HG02884 (cell line): ENCODE results near the gene SLC30A7.
"Not testable (repeated sequence)": the region's sequence is repeated elsewhere in the genome, so short reads cannot be mapped to it uniquely, and the experiment has no call there.

Experiments used
- ATAC-seq: cut with Tn5 transposase; IDR thresholded peaks from one replicate; pipeline ENCODE4 v1.9.1; 2021; ENCODE audit warnings: mild to moderate bottlenecking, moderate library complexity; ENCODE audit not compliant: unreplicated experiment

The SLC30A7 gene

DNA sequence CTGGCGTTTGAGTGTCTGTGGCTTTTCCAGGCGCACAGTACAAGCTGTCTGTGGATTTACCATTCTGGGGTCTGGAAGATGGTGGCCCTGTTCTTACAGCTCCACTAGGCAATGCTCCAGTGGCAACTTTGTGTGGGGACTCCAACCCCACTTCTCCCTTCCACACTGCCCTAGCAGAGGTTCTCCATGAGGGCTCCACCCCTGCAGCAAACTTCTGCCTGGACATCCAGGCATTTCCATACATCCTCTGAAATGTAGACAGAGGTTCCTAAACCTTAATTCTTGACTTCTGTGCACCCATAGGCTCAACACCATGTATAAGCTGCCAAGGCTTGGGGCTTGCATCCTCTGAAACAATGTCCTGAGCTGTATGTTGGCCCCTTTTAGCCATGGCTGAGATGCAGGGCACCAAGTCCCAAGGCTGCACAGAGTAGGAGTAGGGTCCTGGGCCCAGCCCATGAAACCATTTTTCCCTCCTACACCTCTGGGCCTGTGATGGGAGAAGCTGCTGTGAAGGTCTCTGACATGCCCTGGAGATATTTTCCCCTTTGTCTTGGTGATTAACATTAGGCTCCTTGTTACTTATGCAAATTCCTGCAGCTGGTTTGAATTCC lies 5.9 kb upstream of the SLC30A7 start:
- ATAC-seq, result not testable (repeated sequence)

DNA sequence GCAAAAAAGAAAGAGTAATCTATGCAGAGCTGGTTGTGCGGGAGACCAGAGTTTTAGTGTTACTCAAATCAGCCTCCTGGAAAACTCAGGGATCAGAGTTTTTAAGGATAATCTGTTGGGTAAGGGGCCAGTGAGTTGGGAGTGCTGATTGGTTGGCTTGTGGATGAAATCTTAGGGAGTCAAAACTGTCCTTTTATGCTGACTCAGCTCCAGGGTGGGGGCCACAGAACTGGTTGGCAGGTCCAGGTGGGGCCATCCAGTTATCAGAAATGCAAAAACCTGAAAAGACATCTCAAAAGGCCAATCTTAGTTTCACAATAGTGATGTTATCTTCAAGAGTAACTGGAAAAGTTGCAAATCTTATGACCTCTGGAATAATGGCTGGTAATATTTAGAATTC lies 4.5 kb upstream of the SLC30A7 start:
- ATAC-seq, result no peak

DNA sequence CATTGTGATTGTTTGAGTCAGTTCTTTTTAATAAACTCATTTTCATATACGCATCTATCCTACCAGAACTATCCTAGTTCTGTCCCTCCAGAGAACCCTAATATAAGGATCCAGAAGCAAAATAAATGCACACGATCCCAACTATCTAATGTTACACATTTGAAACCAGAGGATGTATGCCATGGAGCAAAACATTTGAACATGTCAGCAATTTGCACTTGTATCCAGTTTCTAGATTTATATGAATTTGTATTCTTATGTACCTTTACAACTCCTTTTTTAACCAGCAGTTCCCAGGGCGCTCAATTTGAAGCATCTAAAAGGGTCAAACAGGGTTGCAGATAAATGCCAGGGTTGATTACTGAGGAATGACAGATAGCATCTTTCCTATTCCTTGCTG lies 3.3 kb upstream of the SLC30A7 start:
- ATAC-seq, result no peak

DNA sequence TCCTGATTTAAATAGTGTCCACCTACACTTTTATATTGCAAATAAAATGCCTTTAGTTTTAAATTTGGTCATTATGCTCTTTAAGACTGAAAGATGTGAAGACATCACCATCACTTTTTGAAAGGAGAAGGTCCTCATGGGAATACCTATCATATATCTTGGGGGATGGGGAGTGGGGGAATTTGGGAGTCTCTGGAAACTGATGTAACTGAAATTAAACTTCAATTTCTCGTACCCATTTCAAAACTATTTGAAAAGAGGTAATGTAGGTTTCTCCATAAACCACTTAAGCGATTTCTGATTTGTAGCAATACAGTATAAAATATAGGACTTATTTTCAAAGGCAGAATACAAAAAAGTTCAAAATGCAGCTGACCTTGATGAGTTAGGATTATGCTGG lies 2.2 kb upstream of the SLC30A7 start:
- ATAC-seq, result no peak

DNA sequence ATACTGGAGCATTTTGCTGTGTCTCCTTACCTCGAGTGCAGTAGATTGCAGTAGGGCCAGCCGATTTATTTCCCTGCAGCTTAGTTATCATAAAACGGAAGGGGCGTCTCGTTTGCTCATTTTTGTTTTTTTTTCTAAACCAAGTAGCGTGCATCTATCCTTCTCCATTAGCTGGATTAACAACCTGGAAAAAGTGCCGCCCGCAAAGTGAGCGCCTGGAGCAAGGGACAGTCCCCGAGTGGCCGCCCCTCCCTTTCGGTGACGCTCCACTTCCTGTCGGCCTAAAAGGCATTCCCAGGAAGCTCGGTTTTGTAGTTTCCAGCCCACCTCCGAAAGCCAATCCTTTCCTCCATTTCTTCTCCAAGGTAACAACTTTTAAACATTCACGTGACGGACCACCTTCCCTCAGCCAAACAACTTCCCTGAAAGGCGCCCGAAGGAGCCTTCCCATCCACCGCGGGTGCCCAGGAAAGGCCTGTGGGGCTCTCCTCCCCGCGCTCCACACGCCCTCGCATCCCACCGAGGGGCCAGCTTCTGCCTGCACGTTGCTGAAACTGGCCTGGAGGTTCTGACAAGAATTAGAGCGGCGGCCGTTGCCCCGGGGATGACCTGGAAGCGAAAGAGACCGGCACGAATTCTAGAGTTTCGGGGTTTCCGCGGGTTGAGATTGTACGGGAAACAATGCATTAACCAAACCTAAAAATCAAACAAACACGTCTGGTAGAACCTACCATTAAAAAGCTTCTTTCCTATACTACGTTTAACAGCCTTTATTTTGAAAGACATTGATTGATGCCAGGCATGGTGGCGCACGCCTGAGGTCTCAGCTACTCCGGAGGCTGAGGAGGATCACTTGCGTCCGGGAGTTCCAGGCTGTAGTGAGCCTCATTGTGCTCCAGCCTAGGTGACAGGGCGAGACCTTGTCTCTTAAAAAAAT lies 1.0 kb upstream of the SLC30A7 start, which contains the start of gene EXTL2:
Gene EXTL2 (minus strand): TSS at position 240 of the 937 bp plus-strand sequence. CDS start 6,085 bp downstream, outside the sequence.
- ATAC-seq, result peak; percentile 44

DNA sequence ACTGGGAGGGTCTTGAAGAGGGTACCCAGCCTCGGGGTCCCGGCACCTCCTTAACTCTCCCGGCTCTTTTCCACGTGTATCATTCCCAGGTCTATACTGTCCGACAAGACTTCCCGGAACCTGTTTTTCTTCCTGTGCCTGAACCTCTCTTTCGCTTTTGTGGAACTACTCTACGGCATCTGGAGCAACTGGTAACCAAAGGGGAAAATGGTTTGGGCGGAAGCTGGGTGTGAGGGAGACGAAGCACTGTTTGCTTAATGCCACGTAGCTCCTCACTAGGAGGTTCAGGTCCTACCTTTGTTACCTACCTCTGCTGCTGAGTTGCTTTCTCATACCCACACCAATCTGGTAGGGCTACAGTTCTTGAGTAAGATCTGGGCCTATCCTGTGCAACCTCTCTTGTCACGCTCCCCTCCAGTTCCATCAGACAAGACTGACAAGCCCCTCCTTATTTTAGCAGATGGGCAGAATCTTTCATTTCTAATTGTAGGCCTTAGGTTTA lies 642 bp downstream of the SLC30A7 start:
- peak; percentile 33 for ATAC-seq

DNA sequence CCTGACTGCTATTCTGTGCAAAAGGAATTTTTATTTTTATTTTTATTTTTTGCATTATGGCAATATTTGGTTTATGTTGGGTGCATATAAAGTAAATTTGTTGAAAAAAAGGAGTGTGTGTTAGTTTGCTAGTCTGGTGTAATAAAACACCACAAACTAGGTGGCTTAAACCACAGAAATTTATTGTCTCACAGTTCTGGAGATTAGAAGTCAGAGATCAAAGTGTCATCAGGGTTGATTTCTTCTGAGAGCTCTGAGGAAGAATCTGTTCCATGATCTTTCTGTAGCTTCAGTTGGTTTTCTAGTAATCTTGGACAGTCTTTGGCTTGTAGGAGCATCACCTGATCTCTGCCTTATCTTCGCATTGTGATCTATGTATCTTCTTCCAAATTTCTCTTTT lies 6.5 kb downstream of the SLC30A7 start:
- no peak for ATAC-seq

DNA sequence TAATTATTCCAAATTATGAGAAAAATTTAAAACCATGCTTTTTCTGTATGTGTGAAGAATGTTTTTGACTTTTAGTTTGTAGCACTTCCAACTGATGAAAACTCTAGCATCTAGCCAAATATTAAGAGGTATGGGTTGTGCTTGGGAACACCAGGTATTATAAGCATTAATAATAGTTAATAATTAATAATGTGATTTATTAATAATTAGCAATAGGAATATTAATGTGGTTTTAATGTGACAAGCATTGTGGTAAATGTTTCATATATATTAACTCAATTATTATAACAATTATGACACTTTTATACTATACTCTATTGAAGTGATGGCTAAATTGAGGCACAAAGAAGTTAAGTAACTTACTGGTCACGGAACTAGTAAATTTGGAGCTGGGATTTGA lies 7.9 kb downstream of the SLC30A7 start:
- no peak for ATAC-seq

DNA sequence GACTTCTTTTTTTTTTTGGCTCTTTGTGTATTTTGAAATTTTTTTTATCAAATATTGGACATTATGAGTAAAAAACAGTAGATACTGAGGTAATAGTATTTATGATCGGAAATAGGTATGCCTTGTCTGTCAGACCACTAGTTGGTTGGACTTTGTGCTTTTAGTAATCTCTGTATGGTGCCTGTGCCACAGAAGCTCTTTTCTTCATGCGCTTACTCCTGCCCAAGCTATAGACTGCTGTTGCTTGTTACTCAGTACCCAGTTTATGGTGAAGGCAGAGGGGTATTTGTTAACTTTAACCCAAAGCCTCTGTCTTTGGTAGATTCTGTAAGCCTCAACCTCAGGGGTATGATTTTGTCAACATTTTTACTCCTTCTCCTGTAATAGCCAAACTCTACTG lies 8.6 kb downstream of the SLC30A7 start:
- no peak for ATAC-seq

GRCh38 chr1:100905181-100905580 lies 9.3 kb downstream of the SLC30A7 start:
- no peak for ATAC-seq

GRCh38 chr1:100907887-100908286 lies 12.0 kb downstream of the SLC30A7 start:
- no peak for ATAC-seq

DNA sequence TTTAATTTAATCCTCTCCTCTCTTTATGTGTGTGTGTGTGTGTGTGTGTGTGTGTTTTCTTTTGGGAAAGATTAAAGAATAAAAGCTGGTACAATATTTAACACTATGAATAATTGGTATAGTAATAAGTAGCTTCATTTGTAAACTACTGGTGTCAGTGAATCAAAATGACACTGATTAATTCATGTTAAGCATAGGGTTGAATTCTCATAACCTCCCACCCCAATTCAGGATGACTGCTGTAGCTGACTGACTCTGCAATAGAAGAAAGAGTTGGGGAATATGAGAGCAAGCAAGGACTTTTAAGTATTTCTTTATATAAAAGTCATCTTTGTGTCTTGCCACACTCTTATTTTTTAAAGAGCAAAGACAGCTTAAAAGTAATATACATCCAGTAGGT lies 13.1 kb downstream of the SLC30A7 start:
- no peak for ATAC-seq

DNA sequence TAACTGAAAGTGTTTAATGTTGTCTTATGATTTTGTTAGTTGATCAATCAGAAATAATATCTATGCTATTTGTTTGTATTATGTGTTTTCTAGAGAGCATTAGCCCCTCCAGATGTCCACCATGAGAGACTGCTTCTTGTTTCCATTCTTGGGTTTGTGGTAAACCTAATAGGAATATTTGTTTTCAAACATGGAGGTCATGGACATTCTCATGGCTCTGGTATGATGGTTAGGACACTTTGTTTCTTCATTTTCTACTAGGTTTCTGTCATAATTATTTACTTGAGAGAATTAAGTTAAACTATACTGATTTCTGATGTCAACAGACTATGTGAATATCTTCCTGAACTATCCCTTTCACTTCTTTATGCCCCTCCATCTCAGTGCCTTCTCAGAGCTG lies 16.1 kb downstream of the SLC30A7 start:
- no peak for ATAC-seq

DNA sequence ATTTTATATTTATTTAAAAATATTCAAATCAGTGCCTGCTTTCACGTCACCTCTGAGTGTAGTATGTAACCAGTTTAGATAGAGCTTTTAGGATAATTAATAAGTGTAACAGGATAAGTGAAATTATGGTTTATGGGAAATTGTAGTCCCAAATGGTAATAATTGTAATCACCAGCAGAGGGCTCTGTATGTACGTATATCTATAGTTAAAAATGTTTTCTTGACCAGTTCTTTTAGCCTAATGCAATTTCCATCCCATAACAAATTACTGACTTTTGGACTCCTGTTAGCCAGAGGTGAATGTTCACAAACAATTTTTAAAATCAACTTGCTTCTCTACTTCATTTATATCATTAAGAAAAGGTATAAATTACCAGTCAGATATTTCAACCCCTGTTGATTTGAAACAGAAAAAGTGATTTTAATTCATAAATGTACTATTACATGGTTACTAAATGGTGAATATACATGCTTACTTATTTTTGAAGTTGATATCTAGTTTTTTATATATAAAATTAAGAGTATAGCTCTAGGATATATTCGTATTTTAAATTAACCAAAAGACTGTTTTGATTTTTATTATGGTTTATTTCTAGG lies 25.3 kb downstream of the SLC30A7 start:
- ATAC-seq, result no peak

DNA sequence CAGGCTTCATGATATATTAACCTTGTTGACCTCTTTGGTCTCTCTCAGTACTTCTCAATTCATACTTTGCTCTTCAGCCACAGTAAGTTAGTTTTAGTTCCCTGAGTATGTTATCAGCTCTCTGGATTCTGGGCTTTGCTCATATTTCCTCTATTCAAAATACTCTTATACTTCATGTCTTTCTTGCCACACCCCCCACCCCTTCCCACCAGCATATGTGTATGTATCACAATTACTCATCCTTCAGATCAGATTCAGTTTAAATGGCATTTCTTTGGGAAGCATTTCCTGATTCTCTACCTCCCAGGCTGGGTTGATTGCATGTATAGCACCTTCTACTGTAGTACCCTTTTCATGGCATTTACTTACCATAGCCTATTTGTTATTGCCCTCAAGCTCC lies 28.3 kb downstream of the SLC30A7 start:
- no peak for ATAC-seq

DNA sequence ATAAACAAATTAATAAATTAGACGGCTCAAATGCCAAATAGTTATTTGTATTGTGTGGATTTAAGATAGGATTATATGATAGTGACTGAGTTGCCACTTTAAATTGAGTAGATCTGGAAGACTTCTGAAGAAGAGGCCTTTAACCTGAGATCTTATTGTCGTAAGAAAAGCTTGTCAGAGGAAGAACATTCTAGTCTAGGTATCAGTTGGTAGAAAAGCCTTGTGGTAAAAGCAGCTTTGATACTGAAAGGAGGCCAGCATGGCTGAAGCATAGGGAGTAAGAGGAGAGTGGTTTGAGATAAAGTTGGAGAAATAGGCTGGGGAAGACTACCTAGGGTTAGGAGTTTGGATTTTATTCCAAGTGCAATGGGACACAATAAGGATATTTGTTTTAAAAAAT lies 29.1 kb downstream of the SLC30A7 start:
- no peak for ATAC-seq

DNA sequence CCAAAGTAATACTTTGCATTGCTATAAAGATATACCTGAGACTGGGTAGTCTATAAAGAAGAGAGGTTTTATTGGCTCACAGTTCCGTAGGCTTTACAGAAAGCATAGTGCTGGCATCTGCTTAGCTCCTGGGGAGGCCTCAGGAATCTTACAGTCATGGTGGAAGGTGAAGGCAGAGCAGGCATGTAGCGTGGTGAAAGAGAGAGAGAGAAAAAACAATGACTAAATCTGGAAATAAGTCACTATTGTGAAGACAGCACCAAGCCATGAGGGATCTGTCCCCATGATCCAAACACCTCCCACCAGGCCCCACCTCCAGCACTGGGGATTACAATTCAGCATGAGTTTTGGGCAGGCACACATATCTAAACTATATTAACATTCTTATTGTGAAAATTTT lies 30.4 kb downstream of the SLC30A7 start:
- no peak for ATAC-seq

DNA sequence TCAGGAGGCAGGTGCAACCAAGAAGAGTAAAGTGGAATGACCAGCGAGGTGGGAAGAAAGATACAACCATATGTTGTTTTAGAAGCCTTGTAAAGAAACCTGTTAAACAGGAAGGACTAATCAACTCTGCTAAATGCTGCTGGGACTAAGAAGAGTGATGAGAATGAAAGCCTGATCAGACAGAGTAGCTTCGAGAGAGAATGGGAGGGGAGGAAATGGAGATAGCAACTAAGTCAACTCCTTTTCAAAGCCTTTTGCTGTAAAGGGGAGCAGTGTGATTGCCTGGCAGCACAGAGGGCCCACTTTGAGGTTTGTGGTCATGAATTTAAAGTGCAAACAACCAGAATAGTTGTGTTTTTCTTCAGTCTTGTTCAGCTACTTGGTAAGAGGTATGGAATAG lies 31.4 kb downstream of the SLC30A7 start:
- peak; percentile 56 for ATAC-seq

- ATAC-seq, result no peak
Observed at GRCh38 chr1:100928128-100928527, 32.2 kb downstream of the SLC30A7 start.

DNA sequence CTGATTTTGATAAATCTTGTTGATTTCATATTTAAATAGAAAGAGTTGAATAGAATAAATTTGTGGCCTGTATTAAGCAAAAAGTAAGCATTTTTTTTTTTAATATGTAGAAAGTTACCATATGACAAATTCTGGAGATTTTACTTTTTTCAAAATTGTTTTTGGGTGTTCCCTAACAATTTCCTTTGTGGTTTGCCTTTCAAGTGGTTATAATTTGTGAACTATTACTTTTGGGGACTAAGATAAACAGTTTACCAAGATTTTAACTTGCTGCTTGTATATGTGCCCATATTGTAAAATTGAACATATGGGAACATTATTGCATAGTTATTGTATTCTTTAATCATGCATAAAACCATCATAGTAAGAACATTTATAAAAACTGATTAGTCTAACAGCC lies 34.6 kb downstream of the SLC30A7 start:
- no peak for ATAC-seq

GRCh38 chr1:100931716-100932115 lies 35.8 kb downstream of the SLC30A7 start:
- no peak for ATAC-seq

DNA sequence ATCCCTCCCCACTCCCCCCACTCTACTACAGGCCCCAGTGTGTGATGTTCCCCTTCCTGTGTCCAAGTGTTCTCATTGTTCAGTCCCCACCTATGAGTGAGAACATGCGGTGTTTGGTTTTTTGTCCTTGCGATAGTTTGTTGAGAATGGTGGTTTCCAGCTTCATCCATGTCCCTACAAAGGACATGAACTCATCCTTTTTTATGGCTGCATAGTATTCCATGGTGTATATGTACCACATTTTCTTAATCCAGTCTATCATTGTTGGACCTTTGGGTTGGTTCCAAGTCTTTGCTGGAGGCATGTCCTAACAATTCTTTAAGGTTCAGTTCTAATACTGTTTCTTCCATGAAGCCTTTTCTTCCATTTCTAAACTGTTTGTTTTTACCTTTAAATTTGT lies 37.7 kb downstream of the SLC30A7 start:
- not testable (repeated sequence) for ATAC-seq
